Neuron (in vitro differentiated cells): ENCODE measurements around the gene CLPSL1.

Source experiments
- H2AFZ ChIP-seq: one replicate; pipeline ENCODE4 v1.6.1; 2013; ENCODE audit warnings: low read depth, mild to moderate bottlenecking, inconsistent platforms, low read length, moderate library complexity
- H3K27me3 ChIP-seq: one replicate; pipeline ENCODE4 v1.6.1; 2013; ENCODE audit warnings: low read length; ENCODE audit not compliant: insufficient read depth
- H3K36me3 ChIP-seq: one replicate; pipeline ENCODE4 v1.6.1; 2013; ENCODE audit warnings: low read length; ENCODE audit not compliant: insufficient read depth
- H3K4me1 ChIP-seq: one replicate; pipeline ENCODE4 v1.6.1; 2013; ENCODE audit warnings: low read length; ENCODE audit not compliant: insufficient read depth
- H3K4me3 ChIP-seq: 2 replicates; pipeline ENCODE4 v1.5.1; 2013; ENCODE audit warnings: mild to moderate bottlenecking, low read length, moderate library complexity
- H3K9me3 ChIP-seq: one replicate; pipeline ENCODE4 v1.6.1; 2013; ENCODE audit warnings: low read length

The CLPSL1 gene

DNA sequence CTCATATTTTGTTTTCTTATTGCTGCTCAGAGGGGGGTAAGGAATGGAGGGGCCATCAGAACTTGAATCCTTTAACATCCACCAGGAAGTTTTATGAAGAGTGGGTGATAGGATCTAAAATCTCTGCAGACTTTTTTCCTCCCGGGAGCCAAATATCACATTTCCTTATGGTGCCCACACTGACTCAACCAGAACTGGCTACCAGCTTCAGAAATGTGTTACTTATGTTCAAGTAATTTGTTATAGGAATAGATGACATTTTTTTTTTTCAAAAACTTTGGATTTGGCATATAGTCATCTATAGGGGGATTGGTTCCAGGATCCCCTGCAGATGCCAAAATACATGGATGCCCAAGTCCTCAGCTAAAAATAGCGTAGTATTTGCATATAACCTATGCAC is 42.8 kb downstream of the CLPSL1 start:
- no peaks in the 10 kb centered on the region for H3K36me3 ChIP-seq
- H3K4me1 ChIP-seq: no peaks in the 10 kb centered on the region
- no peaks in the 10 kb centered on the region for H3K9me3 ChIP-seq
- H3K27me3 ChIP-seq: no peaks in the 10 kb centered on the region
- no peak overlapping the region for H3K4me3 ChIP-seq
- no peak overlapping the region for H2AFZ ChIP-seq

- no peaks in the 10 kb centered on the region for H3K36me3 ChIP-seq
- H3K27me3 ChIP-seq: no peaks in the 10 kb centered on the region
- H3K9me3 ChIP-seq: no peaks in the 10 kb centered on the region
- H3K4me1 ChIP-seq: no peaks in the 10 kb centered on the region
- H2AFZ ChIP-seq: no peak overlapping the region
- H3K4me3 ChIP-seq: no peak overlapping the region
These were observed 43.9 kb downstream of the CLPSL1 start for GRCh38 chr6:35824552-35825192.

GRCh38 chr6:35829306-35829705 is 48.5 kb downstream of the CLPSL1 start:
- Histone ChIP-seq H3K27me3 (no peaks in the 10 kb centered on the region), H3K4me1 (no peaks in the 10 kb centered on the region), H3K9me3 (no peaks in the 10 kb centered on the region), H3K4me3 (no peak overlapping the region), H2AFZ (no peak overlapping the region), H3K36me3 (peaks cover 10% of the 10 kb centered on the region)

DNA sequence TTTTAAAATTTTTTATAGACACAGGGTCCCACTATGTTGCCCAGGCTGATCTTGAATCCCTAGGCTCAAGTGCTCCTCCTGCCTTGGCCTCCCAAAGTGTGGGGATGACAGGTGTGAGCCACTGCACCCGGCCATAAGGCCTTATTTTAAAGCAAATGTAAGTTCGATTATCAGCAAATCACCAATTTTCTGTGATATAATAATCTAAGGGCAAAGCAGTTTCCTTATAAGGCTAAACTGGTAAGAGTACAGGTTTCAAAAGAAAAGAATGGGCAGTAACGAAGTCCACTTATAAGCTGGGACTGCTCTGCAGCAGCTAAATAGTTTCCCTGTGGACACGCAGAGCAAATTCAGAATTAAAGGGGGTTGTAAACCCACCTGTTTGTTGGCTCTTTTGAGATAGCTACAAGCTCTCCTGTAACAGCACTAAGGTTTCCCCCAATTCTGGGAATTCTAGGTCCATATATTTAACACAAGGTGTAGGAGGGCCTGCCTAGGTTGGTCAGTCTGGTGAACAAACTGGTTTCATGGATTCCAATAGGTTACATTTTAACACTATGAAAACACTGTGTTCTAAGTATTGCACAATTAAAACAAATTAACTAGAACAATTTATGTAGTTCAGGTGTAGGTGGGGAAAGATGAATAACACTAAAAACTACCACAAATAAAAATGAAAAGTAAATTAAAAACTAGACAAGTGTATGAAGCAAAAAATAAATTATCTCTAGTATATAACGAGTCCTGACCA is 50.6 kb downstream of the CLPSL1 start:
- no peaks in the 10 kb centered on the region for H3K9me3 ChIP-seq
- no peak overlapping the region for H2AFZ ChIP-seq
- H3K36me3 ChIP-seq: peaks cover 28% of the 10 kb centered on the region
- no peaks in the 10 kb centered on the region for H3K27me3 ChIP-seq
- no peak overlapping the region for H3K4me3 ChIP-seq
- no peaks in the 10 kb centered on the region for H3K4me1 ChIP-seq

- Histone ChIP-seq H3K36me3 (peaks cover 39% of the 10 kb centered on the region), H3K4me3 (no peak overlapping the region), H2AFZ (no peak overlapping the region)
These were observed 52.7 kb downstream of the CLPSL1 start for GRCh38 chr6:35833536-35833935.

More at GRCh38 chr6:35833536-35833935, 52.7 kb downstream of the CLPSL1 start:
- Histone ChIP-seq H3K4me1 (no peaks in the 10 kb centered on the region), H3K9me3 (no peaks in the 10 kb centered on the region), H3K27me3 (no peaks in the 10 kb centered on the region)
